ENCODE results near the gene SULT1A1.

DNA sequence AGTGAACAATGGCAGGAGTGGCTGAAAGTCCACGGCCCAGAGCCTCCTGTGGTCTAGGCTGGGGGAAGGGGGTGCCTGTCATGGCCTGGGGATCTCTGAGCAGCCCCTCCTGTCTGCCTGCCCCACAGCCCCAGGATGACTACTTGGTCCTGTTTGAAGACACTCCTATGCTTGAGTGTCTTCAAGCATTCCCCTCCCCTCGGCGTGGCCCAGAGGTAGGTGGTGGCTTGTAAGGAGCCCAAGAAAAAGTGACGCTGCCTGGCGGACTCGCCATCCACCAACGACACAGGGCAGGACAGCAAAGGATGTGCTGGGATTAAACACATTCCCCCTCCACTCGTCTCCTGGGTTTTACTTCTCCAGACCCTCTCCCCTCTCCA is 5.7 kb downstream of the SULT1A1 start:
- TF ChIP-seq, protein P1, sequence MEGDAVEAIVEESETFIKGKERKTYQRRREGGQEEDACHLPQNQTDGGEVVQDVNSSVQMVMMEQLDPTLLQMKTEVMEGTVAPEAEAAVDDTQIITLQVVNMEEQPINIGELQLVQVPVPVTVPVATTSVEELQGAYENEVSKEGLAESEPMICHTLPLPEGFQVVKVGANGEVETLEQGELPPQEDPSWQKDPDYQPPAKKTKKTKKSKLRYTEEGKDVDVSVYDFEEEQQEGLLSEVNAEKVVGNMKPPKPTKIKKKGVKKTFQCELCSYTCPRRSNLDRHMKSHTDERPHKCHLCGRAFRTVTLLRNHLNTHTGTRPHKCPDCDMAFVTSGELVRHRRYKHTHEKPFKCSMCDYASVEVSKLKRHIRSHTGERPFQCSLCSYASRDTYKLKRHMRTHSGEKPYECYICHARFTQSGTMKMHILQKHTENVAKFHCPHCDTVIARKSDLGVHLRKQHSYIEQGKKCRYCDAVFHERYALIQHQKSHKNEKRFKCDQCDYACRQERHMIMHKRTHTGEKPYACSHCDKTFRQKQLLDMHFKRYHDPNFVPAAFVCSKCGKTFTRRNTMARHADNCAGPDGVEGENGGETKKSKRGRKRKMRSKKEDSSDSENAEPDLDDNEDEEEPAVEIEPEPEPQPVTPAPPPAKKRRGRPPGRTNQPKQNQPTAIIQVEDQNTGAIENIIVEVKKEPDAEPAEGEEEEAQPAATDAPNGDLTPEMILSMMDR (IDR thresholded peaks at IDR 0.05): no peak
- TF ChIP-seq POLR2A (IDR thresholded peaks at IDR 0.05): no peak
